Measurements from ENCODE around the gene PTTG1.

GRCh38 chr5:160379511-160379910, 42.1 kb upstream of the PTTG1 start:
- TF ChIP-seq IFI16 (CRISPR knock-in tag; IDR thresholded peaks at IDR 0.05) (no peak), HNRNPUL1 (IDR thresholded peaks at IDR 0.05; ENCODE audit: low read length) (no peak), SP1 (CRISPR knock-in tag; IDR thresholded peaks at IDR 0.05) (no peak), E4F1 (CRISPR knock-in tag; IDR thresholded peaks at IDR 0.05; ENCODE audit: borderline replicate concordance) (no peak), CTCF (IDR thresholded peaks at IDR 0.05 in 2 of 3, conservative IDR thresholded peaks at IDR 0.05 in 1 of 3; ENCODE audit: insufficient read depth in 2 of 3, low read depth in 1 of 3, low read length in 3 of 3) (no peak), CREM (IDR thresholded peaks at IDR 0.05; ENCODE audit: low read depth) (no peak), ARNT (IDR thresholded peaks at IDR 0.05) (no peak), SNRNP70 (optimal IDR thresholded peaks at IDR 0.05; ENCODE audit: low read depth, low read length) (no peak), NFIC (IDR thresholded peaks at IDR 0.05) (no peak), ZBTB33 (CRISPR knock-in tag; IDR thresholded peaks at IDR 0.05) (no peak), EP300 (IDR thresholded peaks at IDR 0.05; ENCODE audit: low read length) (no peak), GTF3C2 (IDR thresholded peaks at IDR 0.05; ENCODE audit: borderline replicate concordance, extremely low read depth, insufficient read length) (no peak)
- TF ChIP-seq, protein P1, sequence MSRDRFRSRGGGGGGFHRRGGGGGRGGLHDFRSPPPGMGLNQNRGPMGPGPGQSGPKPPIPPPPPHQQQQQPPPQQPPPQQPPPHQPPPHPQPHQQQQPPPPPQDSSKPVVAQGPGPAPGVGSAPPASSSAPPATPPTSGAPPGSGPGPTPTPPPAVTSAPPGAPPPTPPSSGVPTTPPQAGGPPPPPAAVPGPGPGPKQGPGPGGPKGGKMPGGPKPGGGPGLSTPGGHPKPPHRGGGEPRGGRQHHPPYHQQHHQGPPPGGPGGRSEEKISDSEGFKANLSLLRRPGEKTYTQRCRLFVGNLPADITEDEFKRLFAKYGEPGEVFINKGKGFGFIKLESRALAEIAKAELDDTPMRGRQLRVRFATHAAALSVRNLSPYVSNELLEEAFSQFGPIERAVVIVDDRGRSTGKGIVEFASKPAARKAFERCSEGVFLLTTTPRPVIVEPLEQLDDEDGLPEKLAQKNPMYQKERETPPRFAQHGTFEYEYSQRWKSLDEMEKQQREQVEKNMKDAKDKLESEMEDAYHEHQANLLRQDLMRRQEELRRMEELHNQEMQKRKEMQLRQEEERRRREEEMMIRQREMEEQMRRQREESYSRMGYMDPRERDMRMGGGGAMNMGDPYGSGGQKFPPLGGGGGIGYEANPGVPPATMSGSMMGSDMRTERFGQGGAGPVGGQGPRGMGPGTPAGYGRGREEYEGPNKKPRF (IDR thresholded peaks at IDR 0.05; ENCODE audit: low read depth, low read length), result no peak

Measured in K562 (cell line).